KG1 (cell line): ENCODE measurements around the gene PLCXD1.

Source experiments
- DNase-seq: peaks from one replicate; lab custom pipeline; 2025; lab: John Stamatoyannopoulos, UW

Gene PLCXD1

DNA sequence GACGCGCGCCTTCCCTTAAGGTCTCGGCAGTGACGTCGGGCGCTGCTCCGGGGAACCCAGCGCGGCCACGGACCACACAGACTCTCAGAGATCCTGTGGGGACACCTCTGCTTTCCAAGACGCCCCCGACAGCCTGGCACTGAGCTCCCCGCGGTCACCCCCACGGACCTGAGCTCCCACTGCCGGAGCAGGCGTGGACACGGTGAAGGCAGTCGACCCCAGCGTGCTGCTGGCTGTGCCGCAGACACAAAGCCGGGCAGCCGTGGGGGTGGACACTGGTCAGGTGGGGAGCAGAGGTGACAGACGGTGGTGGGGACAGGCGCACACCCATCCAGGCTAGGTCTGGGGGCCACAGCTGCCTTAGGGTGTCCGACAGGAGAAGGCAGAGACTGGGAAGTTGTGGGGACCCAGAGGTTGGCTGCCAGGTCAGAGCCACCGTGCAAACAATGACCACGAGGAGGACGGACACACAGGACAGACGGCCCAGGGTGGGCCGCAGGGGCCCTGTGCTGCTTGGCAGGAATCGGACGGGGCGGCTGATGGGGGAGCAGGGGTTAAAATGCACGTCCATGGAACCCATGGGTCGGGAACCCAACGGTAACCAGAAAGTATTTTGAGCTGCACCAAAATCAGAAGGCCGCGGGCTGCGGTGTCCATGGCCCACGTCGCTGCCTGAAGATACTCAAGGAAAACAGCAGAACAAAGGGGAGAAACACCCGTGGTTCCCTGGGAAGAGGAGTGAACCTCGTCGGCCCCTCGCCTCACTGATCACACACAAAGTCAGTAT, 54.0 kb downstream of the PLCXD1 start:
- no peak for DNase-seq

DNA sequence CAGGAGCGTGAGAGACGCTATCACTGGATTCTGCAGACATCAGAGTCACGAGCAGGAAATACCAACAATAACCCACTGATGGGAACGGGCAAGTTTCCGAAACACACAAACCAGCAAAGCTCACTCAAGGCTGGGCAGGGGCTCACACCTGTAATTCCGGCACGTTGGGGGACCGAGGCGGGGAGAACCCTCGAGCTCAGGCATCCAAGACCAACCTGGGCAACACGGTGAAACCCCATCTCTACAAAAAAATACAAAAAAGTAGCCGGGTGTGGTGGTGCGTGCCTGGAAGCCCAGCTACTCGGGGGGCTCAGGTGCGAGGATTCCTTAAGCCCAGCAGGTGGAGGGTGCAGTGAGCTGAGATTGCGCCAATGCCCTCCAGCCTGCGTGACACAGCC, 54.6 kb downstream of the PLCXD1 start:
- no peak for DNase-seq

DNA sequence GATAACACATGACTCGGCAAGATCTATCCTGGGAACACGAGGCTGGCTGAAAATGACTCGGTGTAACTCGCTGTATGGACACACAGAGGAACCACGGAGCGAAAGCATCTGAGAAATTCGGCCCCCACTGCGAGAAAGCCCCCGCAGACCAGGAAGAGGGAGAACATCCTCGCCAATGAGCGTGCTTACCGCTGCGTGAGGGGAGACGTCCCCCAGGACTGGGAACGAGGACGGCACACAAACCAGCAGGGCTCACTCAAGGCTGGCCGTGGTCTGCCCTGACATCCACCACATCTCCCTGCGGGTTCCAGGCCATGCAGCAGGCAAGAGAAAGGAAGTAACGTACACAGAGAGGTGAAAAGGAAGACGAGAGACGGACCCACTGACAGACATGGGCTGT, 55.0 kb downstream of the PLCXD1 start:
- DNase-seq = no peak

DNA sequence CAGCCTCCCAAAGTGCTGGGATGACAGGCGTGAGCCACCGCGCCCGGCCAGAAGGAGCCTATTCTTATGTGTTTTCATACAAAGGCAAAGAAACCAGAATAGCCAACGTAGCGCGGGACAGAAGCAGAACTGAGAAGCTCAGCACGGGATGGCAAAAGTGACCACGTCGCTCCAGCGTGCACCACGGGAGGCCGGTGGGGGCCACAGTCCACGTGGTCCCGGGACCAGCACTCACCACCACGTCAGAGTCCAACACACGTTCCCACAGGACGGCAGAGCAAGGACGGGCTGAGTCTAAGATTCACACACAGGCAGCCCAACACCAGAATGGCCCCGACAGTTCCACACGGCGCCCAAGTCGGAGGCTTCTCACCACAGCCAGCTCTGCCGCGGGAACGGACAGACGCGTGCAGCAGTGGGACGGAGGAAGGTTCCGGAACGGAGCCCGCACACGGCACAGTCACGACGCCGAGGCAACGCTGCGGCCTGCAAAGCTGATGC, 56.2 kb downstream of the PLCXD1 start:
- DNase-seq = no peak

DNA sequence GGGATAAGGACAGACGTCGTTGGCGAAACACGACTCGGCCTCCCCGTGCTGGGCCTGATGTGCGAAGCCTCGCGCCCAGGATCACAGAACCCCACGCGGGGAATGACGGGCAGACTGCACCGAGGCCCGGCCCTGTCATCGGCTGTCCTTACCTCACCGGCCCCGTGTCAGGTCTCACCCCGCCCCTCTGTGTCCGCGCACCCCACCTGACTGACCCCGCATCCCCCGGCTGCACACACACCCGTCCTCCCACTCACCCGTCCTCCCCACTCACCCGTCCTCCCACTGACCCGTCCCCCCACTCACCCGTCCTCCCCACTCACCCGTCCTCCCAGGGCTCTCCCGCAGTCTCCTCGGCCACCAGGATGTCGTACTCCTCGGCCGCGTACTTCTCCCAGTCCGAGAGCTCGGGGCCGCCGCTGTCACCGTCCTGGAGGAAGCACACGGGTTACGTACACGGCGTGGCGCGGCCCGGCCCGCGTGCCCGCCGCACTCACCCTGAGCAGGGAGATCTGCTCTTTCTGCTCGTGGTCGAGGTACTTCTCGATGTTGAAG, 57.2 kb downstream of the PLCXD1 start:
- no peak for DNase-seq

DNA sequence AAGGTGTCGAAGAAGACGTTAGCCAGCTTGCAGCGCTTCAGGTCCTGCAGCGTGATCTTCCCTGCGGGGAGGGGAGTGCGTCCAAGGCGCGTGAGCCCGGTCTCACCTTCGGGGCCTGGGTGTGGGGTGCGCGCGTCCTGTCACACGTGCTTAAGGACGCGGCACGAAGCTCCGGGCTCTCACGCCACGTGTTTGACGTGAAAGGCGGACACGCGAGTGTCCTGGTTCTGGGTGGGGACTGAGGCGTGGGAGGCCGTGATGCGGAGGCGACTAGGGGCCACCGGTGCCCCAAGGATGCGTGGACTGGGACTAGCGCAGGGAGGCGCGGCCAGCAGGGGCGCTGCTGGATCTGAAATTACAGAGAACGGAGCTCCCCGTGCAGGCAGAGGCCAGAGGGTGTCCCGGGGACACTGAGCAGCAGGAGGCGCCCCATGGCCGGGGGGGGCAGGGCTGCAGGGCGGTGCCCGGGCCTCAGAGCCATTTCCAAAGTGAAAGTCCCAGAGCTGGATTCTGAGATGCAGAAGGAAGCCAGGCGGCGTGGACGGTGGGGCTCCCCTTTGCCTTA, 57.7 kb downstream of the PLCXD1 start:
- no peak for DNase-seq

DNA sequence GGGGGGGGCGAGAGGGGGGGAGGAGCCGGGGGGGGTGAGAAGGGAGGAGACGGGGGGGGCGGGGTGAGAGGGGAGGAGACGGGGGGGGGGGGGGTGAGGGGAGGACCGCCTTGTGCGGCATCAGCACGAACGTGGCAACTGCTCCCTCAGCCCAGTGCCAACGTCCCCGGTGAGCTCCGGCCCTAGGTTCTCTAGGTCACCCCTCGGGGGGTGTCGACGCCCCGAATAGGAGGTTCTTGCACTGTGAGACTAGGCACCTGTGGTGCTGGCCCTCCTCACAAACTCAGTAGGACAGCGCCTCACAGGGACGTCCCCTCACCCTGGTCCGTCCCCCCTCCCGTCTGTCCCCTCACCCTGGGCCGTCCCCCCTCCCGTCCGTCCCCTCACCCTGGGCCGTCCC, 58.9 kb downstream of the PLCXD1 start:
- no peak for DNase-seq

DNA sequence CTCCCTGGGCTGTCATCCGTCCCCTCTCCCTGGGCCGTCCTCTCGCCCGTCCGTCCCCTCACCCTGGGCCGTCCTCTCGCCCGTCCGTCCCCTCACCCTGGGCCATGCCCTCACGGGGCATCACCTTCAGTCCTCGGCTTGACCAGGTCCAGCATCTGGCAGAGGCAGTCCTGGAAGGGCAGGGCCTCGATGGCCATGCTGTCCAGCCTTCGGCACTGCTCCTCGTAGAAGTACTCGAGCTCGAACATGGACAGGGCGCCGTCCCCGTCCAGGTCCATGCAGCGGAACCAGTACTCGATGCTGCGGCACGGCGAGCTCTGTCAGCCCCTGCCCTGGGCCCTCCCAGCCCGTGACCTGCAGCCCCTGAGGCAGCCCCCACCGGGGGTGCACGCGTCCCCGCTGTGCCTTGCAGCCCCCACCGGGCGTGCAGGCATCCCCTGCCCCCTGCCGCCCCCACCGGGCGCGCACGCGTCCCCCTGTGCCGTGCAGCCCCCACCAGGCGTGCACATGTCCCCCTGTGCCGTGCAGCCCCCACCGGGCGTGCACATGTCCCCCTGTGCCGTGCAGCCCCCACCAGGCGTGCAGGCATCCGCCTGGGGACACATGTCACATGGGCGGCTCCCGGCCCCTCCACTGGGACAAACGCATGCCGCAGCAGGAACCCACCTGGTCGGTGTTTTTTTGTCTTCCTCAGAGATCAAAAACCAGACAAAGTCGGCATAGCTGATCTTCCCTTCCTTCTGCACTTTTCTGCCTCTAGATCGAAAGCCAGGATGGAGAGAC, 59.7 kb downstream of the PLCXD1 start:
- DNase-seq = no peak

DNA sequence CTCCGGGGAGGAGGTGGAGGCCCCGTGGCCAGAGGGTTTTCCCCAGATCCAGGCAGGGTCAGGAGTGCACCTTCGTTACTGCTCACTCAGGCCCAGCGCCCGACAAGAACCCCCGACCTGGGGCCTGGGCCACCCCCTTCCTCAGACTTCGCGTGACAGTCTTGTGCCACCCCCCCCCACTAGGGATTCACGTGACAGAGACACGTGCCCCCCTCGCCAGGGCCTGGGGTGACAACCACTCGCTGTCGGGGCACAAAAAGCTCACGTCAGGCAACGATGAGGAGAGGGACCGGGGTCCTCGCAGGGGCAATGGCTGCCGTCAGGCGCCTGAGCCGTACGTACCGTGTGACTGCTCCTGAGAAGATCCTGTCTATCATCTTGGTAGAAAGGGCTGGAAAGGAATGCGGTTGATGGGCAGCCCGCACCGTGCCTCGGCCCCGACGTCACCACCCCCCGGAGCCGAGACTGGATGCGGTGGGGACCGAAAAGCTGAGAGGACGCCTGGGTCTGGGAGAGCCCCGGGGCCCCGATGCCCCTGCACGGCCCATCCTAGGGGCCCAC, 60.4 kb downstream of the PLCXD1 start:
- DNase-seq = no peak

DNA sequence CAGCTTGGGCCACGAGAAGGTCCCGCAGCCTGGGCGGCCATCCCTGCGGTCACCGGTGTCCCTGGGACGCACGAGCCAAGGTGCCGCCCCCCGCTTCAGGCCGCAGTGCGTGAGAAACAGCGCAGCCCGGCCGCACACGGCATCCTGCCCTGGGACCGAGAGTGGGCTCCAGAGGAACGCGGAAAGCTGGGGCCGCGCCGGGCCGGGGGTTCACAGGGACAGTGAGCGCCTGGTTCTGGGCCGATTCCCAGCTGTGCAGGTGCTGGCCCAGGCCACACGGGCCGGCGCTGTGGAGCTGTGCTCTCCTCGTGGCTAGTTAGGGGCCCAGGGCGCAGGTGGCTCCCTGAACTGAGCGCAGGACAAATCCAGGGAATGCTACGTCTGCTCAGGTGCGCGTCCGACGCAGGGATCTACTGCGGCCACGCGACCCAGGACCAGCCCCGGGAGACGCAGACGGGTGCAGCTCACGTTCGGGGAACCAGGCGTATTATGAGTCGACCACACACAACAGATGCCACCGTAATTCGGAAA, 63.3 kb downstream of the PLCXD1 start:
- DNase-seq = no peak

DNA sequence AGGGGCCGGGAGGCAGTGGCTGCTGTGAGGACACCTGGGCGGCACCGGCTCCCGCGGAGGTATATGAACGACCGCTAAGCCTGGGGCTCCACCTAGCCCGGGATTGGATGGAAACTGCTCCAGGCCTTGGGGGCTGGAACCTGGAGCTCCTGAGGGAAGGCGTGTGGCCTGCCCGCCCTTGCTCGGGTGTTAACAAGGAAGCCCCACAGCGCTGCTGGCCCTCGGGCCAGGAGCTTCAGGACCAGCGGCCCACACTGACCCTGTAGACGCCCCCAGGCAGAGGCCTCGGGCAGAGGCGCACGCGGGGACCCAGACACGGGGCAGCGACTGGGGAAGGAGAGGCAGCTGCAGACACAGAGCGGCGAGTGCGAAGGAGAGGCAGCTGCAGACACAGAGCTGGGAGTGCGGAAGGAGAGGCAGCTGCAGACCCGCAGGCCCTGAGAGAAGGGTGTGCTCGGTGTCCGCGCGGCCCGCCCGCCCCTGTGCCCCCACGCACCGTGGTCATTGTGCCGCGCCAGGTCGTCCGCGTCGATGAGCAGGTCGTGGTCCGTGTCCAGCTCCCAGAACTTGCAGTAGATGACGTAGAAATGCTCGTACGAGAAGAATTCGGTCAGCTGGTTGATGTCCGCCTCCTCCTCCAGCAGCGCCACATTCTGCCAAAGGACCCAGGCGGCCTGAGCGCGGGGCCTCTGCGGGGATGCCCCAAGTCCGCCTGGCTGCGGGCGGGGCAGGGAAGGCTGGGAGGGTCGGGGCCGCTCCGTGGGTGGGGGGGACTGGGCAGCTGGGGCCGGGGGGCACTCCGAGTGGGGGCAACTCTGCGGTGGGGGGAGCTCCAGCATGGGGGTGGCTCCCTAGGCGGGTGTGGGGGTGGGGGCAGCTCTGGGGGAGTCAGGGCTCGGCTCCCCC, 64.1 kb downstream of the PLCXD1 start:
- no peak for DNase-seq

DNA sequence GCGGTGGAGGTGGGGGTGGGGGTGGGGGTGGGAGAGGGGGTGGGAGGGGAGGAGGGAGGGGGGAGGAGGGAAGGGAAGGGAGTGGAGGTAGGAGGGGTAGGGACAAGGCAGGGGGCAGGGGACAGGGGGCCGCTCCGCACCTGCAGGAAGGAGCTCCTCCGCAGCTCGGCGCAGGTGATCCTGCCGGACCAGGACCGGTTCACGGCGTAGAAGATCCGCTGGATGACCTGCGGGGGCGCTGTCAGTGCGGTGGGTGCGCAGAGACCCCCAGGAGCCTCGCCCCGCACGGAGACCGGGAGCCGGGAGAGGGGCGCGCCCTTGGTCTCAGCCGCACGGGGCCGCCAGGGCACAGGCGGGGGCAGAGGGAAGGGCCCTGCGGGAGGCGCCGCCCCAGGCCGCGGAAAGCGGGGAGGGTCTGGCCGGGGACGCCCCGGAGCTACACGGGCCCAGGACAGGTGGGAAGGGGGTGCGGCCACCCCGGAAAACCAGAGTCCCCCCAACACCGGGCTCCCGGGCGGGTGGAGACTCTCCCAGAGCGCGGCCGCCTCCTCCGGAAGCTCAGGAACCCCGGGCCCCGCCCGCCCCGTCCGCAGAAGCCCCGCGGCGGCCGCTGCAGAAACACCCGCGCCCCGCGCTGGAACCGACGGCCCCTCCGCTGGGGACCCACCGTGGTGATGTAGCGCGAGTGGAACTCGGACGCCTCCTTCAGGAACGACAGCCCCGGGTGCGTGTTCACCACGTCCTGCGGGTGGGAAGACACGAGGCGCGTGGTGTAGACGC, 65.0 kb downstream of the PLCXD1 start:
- no peak for DNase-seq

DNA sequence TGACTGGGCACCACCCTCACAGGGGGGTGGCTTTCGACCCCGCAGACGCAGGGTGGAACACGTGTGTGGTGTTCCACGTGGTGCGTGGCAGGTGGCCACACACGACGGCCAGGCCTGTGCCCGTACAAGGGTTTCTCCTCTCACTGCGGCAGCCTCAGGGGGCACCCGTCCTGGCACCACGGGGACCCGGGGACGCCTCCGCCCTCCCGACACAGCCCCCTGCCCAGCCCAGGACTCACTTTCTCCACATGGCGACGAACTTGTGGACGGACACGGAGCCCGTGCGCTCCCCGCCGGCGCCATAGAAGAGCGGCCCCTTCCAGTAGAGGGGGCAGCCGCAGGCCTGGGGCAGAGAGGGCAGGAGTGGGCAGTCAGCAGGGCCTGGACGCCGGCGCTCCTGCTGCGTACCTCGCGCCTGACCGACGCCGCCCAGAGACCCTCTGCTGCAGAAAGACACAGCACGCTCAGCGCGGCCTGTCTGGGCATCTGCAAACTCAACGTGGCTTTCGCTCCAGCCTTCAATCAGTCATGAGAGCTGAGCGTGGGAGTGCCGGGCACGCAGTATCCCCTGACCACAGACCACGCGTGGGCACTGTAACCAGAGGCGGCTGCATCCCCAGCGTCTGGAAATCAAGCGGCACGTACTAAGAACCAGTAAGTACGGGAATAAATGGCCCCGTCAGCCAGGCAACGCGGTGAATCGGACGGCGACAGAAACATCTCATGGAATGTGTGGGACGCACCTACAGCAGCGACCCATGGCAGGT, 66.4 kb downstream of the PLCXD1 start:
- DNase-seq = no peak

DNA sequence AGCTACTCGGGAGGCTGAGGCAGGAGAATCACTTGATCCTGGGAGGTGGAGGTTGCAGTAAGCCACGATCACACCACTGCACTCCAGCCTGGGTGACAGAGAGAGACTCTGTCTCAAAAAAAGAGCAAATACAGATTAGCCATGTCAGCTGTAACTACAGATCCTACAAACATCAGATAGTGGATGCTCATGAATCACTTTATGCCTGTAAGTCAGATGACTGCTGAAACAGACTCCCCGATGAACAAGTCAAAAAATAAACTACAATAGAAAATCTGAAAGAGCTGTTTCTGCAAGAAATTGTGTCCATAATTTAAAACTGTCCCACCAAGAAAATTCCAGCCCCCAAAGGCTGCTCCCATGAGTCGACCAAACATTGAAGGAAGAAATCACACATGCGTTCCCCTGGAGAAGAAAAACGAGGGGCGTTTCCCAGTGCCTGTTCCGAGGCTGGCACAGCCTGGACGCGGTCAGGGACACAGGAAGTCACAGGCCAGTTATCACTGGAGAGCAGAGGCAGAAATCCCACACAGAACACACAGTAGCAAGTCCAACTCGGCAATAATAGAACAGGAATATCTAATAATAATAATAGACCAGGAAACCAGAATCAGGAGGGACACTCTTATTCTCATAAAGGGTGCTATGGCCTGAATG, 67.4 kb downstream of the PLCXD1 start:
- DNase-seq = no peak

DNA sequence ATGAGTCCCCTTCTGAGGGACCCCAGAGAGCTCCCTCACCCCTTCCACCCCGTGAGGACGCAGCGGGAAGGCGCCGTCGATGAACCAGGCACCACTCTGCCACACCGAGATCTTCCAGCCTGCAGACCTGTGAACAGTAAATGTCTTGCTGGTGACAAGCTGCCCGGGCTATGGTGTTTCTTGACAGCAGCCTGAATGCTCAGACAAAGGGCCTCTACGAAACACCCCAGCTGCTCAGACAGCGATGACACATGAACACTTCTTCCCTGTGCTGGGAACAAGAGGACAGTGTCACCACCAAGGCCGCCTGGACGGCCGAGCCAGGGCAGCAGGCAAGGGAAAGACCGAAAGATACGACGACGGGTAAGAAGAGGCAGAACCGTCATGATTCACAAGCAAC, 68.0 kb downstream of the PLCXD1 start:
- DNase-seq = no peak

DNA sequence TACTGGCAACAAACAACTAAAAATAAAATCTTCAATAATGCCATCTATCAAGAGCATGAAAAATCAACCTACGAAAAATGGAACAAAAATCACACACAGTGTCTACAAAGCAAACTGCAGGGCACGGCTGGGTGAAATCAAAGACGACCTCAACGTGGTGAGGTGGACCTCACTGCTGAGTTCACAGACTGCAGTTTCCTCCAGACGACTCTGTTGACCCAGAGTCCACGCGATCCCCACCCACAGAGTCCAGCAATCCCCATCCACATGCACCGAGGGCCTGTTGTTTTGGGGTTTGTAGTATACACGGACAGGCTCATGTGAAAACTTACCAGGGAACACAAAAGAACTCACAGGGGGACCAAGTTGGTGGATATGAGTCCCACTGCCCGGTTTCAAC, 68.5 kb downstream of the PLCXD1 start:
- no peak for DNase-seq

DNA sequence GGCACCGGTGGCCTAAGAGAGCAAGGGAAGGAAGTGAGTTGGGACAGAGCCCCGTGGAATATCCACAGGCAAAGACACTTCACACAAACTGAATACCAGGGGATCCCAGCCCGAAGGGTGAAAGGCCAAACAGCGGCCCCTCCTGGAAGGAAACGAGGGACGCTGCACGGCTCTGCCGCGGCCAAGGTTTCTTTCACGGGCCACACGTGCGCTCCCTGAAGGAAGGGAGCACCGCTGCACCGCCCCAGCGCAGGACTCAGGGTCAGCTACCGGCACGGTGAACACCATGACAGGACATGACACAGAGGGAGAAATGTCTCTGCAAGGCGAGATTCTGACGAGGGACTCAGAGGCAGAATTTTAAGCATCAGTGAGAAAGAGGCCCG, 69.0 kb downstream of the PLCXD1 start:
- DNase-seq = no peak

DNA sequence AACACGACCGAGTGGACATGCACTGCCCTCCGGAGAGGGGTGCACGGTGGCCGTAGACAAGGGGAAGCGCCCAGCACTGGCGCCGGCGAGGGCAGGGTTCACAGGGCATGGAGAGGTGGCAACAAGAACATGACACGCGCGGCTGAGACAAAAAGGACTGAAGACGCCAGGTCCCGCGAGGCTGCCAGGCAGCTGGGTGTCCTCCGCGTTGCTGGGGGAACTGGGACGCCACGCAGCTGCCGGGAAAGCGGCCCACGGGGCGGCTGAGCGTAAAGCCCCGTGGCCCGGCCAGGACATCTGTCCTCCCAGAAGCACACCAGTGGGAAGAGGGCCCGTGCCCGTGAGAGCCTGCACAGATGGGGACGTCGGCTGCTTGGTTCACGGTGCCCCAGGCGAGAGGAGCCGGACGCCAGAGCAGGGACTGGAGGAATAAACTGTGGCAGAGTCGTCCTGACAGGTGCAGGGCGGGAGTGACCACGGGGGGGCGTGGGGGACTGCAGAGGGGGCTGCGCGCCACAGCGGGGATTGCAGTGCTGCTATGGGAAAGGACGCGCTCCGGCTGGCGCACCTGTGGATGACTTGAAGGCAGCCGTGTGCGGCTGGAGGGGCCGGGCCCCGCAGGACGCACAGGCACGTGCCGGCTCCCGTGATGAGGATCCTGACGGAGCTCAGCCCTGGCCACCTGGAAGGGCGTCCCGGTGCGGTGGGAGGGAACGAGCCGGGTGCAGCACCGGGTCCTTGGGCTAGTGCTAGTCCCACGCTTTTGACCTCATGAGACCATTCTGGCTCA, 69.5 kb downstream of the PLCXD1 start:
- no peak for DNase-seq
